Upper lobe of right lung (tissue), 1 donor: Measurements from ENCODE around the gene SPAG4. TPM values are rescaled to one million over a fixed set of nuclear protein-coding genes. Genes with fewer than 3 reads are reported as not detected.
A peak's percentile ranks its signal among the peaks of the same experiment; 100 is the strongest.

Experiments
- ATAC-seq: fragments of 200-7000 bp; cut with Tn5 transposase; one replicate; pipeline ENCODE4 v1.9.1; 2020; ENCODE audit warnings: mild to moderate bottlenecking, moderate library complexity
- DNase-seq: peaks from one replicate; pipeline ENCODE4 v3.0.0-alpha.2; 2020
- H3K27ac ChIP-seq: fragments of 200-600 bp; one replicate; pipeline ENCODE4 v1.8.0; 2022
- H3K27me3 ChIP-seq: fragments of 200-600 bp; one replicate; pipeline ENCODE4 v1.8.0; 2022; ENCODE audit warnings: mild to moderate bottlenecking
- H3K36me3 ChIP-seq: fragments of 200-600 bp; one replicate; pipeline ENCODE4 v1.8.0; 2022
- H3K4me1 ChIP-seq: fragments of 200-600 bp; one replicate; pipeline ENCODE4 v1.8.0; 2022
- H3K4me3 ChIP-seq: fragments of 200-600 bp; one replicate; pipeline ENCODE4 v1.8.0; 2022; ENCODE audit warnings: mild to moderate bottlenecking
- H3K9me3 ChIP-seq: fragments of 200-600 bp; one replicate; pipeline ENCODE4 v1.8.0; 2022
- CTCF ChIP-seq: fragments of 200-600 bp; IDR thresholded peaks from one replicate; pipeline ENCODE4 v1.8.0; 2022; ENCODE audit warnings: antibody characterized with exemption
- intact Hi-C: fragments of 100-400 bp; cut with DNase I; formaldehyde crosslinking; loops from one replicate; pipeline ENCODE4 v1.11.0; 2022
- total RNA-seq: library from RNA; stranded (reverse); fragmentation: NEBNext Ultra II Directional; extraction: Animal tissue kit (Norgen Biotek cat#: 25700); gene quantifications from one replicate; pipeline ENCODE4 v1.2.1, GENCODE V29; 2021
- donor health status: DM: no; HTN: yes; CAD: no; lungs with severe emphysema.

The SPAG4 gene
- total RNA-seq, 1 donor from 2014 or later, result 2.9 TPM

DNA sequence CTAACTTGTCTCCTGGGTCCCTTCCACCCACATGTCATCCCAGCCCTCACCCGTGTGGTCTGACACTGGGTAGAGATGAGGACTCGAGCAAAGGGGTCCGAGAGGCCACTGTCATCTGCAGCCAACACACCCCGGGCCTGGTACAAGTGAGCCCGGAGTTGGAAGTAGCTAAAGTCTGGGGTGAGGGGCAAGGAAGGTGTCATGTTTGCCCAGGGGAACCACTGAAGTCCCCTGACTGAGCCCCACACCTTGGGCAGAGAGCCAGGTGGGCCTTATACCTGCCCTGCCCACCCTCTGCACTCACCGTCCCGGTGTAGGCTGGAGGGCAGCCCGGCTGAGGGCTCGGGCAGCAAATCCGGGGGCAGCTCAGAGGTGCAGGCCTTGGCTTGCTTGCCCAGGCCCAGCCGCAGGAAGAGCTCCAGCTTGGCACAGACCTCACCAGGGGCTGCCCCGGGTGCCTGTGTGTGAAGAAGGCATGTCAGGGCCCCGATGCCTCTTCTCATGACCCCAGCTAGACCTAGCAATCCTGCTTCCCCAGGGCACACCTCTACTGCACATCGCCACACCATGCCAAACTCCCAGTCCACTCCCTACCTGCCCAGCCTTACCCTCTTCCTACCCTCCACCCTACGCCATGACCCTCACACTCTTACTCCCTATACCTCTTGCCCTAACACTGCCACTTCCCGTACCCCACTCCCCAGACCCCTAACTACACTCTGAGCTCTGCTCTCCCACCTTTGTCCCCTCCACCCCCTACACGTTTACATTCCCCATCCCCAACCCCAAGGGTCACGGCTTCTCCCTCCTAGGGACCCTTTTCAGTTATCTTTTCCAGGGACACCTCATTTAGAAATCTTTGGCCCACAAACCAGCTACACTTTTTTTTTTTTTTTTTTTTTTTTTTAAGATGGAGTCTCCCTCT, 31.7 kb upstream of the SPAG4 start:
- TF ChIP-seq CTCF, result no peak
- H3K9me3 ChIP-seq, result no peaks in the 10 kb centered on the region
- no peaks in the 10 kb centered on the region for H3K27me3 ChIP-seq
- intact Hi-C loops, result no loop called here
- H3K4me3 ChIP-seq, result no peak overlapping the region
- no peaks in the 10 kb centered on the region for H3K36me3 ChIP-seq
- DNase-seq (peak; percentile 53), ATAC-seq (peak; percentile 38)
- H3K27ac ChIP-seq, result no peak overlapping the region
- H3K4me1 ChIP-seq, result no peaks in the 10 kb centered on the region

DNA sequence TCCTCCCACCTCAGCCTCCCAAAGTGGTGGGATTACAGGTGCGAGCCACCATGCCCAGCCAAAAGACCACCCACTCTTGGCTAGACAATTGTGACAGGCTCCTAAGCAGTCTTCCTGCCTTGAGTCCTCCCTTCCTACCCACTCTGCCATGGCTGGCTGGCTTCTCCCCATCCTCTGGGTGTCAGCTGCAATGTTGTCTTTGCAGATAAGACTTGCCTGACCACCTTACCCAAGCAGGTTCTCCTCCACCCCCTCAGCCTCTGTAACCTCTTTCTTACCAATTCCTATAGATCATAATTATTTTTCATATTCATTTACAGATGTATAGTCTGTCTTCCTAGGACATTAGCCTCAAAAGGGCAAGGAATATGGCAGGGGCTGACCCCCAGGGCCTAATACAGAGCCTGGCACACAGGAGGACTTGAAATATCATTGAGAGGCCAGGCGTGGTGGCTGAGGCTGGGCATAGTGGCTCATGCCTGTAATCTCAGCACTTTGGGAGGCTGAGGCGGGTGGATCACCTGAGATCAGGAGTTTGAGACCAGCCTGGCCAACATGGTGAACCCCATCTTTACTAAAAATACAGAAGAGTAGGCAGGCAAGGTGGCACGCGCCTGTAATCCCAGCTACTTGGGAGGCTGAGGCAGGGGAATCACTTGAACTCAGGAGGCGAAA, 28.7 kb upstream of the SPAG4 start:
- ATAC-seq, result no peak
- no peak overlapping the region for H3K4me3 ChIP-seq
- H3K36me3 ChIP-seq, result no peaks in the 10 kb centered on the region
- no peaks in the 10 kb centered on the region for H3K4me1 ChIP-seq
- no peaks in the 10 kb centered on the region for H3K9me3 ChIP-seq
- peak; percentile 30 for DNase-seq
- no peaks in the 10 kb centered on the region for H3K27me3 ChIP-seq
- no peak overlapping the region for H3K27ac ChIP-seq
- no peak for TF ChIP-seq CTCF
- intact Hi-C loops, result no loop called here

DNA sequence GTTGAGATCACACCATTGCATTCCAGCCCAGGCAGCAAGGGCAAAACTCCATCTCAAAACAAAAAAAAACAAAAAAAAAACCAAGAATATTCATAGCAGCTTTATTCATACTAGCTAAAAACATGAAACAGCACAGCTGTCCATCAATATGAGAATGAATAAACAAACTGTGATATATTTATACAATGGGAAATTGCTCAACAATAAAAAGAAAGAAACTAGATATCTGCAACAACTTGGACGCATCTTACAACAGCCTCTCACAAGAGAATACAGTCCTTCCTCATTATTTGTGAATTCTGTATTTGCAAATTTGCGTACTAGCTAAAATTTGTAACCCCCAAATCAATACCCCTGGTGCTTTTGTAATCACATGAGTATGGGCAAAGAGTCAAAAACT, 28.2 kb upstream of the SPAG4 start:
- DNase-seq (no peak), ATAC-seq (no peak)
- Histone ChIP-seq H3K36me3 (no peaks in the 10 kb centered on the region), H3K9me3 (no peaks in the 10 kb centered on the region), H3K4me1 (no peaks in the 10 kb centered on the region), H3K4me3 (no peak overlapping the region), H3K27me3 (no peaks in the 10 kb centered on the region), H3K27ac (no peak overlapping the region)
- intact Hi-C loops, result no loop called here
- TF ChIP-seq CTCF, result no peak

DNA sequence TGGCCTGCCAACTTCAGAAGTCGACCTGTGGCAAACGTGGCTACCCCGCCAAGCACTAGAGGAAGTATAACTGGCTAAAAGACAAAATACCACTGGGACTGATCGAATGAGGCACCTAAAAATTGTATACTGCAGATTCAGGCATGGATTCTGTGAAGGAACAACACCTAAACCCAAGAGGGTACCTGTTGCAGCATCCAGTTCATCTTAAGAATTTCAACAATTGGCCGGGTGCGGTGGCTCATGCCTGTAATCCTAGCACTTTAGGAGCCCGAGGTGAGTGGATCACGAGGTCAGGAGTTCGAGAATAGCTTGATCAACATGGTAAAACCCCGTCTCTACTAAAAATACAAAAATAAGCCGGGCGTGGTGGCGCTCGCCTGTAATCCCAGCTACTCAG, 27.2 kb upstream of the SPAG4 start:
- no peak for ATAC-seq

DNA sequence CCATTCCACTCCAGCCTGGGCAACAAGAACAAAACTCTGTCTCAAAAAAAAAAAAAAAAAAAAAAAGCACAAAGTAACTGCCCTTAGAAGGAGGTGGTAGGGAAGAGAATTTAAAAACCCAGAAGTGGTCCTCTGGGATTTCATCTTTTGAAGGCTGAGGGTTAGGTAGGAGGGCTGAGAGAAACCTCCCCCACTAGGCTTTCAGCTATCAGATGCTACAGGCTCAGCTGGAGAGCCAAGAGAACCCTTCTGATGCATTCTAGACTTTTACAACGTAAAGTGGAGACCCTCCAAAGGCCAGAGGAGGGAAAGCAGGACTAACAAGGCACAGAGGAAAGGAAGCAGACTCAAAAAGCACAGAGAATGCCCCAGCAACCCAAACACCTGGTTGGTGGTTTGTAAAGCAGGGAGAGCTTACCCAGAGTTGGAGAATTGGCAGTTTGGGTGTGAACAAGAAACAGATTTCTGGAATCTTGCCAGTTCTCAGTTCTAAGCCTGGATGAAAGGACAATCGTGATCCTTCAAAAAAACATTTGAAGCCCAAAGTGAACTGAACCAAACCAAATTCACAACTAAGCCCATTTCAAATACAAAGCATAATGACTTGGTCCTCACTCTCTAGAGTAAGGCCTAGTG, 23.2 kb upstream of the SPAG4 start:
- H3K27me3 ChIP-seq, result no peaks in the 10 kb centered on the region
- no peaks in the 10 kb centered on the region for H3K4me1 ChIP-seq
- H3K4me3 ChIP-seq, result no peak overlapping the region
- no peak overlapping the region for H3K27ac ChIP-seq
- no peak for TF ChIP-seq CTCF
- intact Hi-C loops, result no loop called here
- H3K36me3 ChIP-seq, result no peaks in the 10 kb centered on the region
- H3K9me3 ChIP-seq, result no peaks in the 10 kb centered on the region
- DNase-seq (no peak), ATAC-seq (no peak)

More for the DNA sequence above, 27.2 kb upstream of the SPAG4 start:
- H3K27ac ChIP-seq, result no peak overlapping the region
- H3K9me3 ChIP-seq, result no peaks in the 10 kb centered on the region
- TF ChIP-seq CTCF, result no peak
- H3K27me3 ChIP-seq, result no peaks in the 10 kb centered on the region
- intact Hi-C loops, result no loop called here
- no peaks in the 10 kb centered on the region for H3K4me1 ChIP-seq
- no peak for DNase-seq
- no peak overlapping the region for H3K4me3 ChIP-seq
- no peaks in the 10 kb centered on the region for H3K36me3 ChIP-seq
